ENCODE data around the gene LYSMD2.

The LYSMD2 gene

GRCh38 chr15:51770902-51771301, 33.4 kb upstream of the LYSMD2 start:
- Histone ChIP-seq H3F3A (ENCODE audit: low read depth) (no peaks in the 10 kb centered on the region), H3K36me3 (ENCODE audit: insufficient read depth, low read length) (peaks cover 7% of the 10 kb centered on the region; the same call in 1 of the 2 replicates), H3K27me3 (ENCODE audit: insufficient read depth, low read length, poor library complexity, severe bottlenecking) (no peaks in the 10 kb centered on the region), H3K9me3 (ENCODE audit: insufficient read depth, low read depth, low read length) (no peaks in the 10 kb centered on the region), H3K79me2 (ENCODE audit: insufficient read depth, low read length) (no peaks in the 10 kb centered on the region), H3K4me3 (ENCODE audit: low read length, poor library complexity, severe bottlenecking) (no peak overlapping the region), H4K20me1 (ENCODE audit: insufficient read depth, low read length, poor library complexity, severe bottlenecking) (no peaks in the 10 kb centered on the region), H3K9ac (ENCODE audit: low read depth, low read length, poor library complexity, severe bottlenecking) (no peak overlapping the region), H3K9me2 (replicated peaks; ENCODE audit: low read depth, low read length) (no peaks in the 10 kb centered on the region), H3K4me1 (ENCODE audit: insufficient read depth, low read length, poor library complexity, severe bottlenecking) (no peaks in the 10 kb centered on the region), H3K4me2 (ENCODE audit: low read depth, low read length, poor library complexity, severe bottlenecking) (no peak overlapping the region), H2AFZ (ENCODE audit: low read length) (no peak overlapping the region)
- TF ChIP-seq EZH2phosphoT487 (IDR thresholded peaks at IDR 0.05; ENCODE audit: borderline replicate concordance): no peak
- TF ChIP-seq CTCF (conservative IDR thresholded peaks at IDR 0.05; ENCODE audit: low read length): no peak

GRCh38 chr15:51768018-51768417, 30.6 kb upstream of the LYSMD2 start:
- Histone ChIP-seq H2AFZ (ENCODE audit: low read length) (peak overlapping the region; percentile 54; the same call in 1 of the 2 replicates), H3K4me1 (ENCODE audit: insufficient read depth, low read length, poor library complexity, severe bottlenecking) (no peaks in the 10 kb centered on the region)

GRCh38 chr15:51766341-51766740, 28.9 kb upstream of the LYSMD2 start:
- Histone ChIP-seq H3K9me2 (replicated peaks; ENCODE audit: low read depth, low read length) (no peaks in the 10 kb centered on the region), H3K4me1 (ENCODE audit: insufficient read depth, low read length, poor library complexity, severe bottlenecking) (no peaks in the 10 kb centered on the region), H3K27me3 (ENCODE audit: insufficient read depth, low read length, poor library complexity, severe bottlenecking) (no peaks in the 10 kb centered on the region), H4K20me1 (ENCODE audit: insufficient read depth, low read length, poor library complexity, severe bottlenecking) (no peaks in the 10 kb centered on the region), H2AFZ (ENCODE audit: low read length) (no peak overlapping the region), H3K9me3 (ENCODE audit: insufficient read depth, low read depth, low read length) (no peaks in the 10 kb centered on the region), H3K4me2 (ENCODE audit: low read depth, low read length, poor library complexity, severe bottlenecking) (no peak overlapping the region), H3K9ac (ENCODE audit: low read depth, low read length, poor library complexity, severe bottlenecking) (no peak overlapping the region), H3K79me2 (ENCODE audit: insufficient read depth, low read length) (no peaks in the 10 kb centered on the region), H3K4me3 (ENCODE audit: low read length, poor library complexity, severe bottlenecking) (no peak overlapping the region), H3F3A (ENCODE audit: low read depth) (no peaks in the 10 kb centered on the region), H3K36me3 (ENCODE audit: insufficient read depth, low read length) (peaks cover 3% of the 10 kb centered on the region; the same call in 1 of the 2 replicates)
- TF ChIP-seq CTCF (conservative IDR thresholded peaks at IDR 0.05; ENCODE audit: low read length): no peak
- no peak for TF ChIP-seq EZH2phosphoT487 (IDR thresholded peaks at IDR 0.05; ENCODE audit: borderline replicate concordance)

More at GRCh38 chr15:51768018-51768417, 30.6 kb upstream of the LYSMD2 start:
- no peaks in the 10 kb centered on the region for H3K79me2 ChIP-seq (ENCODE audit: insufficient read depth, low read length)
- no peaks in the 10 kb centered on the region for H3K9me3 ChIP-seq (ENCODE audit: insufficient read depth, low read depth, low read length)
- no peaks in the 10 kb centered on the region for H3K9me2 ChIP-seq (replicated peaks; ENCODE audit: low read depth, low read length)
- no peaks in the 10 kb centered on the region for H4K20me1 ChIP-seq (ENCODE audit: insufficient read depth, low read length, poor library complexity, severe bottlenecking)
- TF ChIP-seq CTCF (conservative IDR thresholded peaks at IDR 0.05; ENCODE audit: low read length): no peak
- TF ChIP-seq EZH2phosphoT487 (IDR thresholded peaks at IDR 0.05; ENCODE audit: borderline replicate concordance): no peak
- H3K27me3 ChIP-seq (ENCODE audit: insufficient read depth, low read length, poor library complexity, severe bottlenecking): no peaks in the 10 kb centered on the region
- no peak overlapping the region for H3K4me3 ChIP-seq (ENCODE audit: low read length, poor library complexity, severe bottlenecking)
- no peak overlapping the region for H3K4me2 ChIP-seq (ENCODE audit: low read depth, low read length, poor library complexity, severe bottlenecking)
- H3K9ac ChIP-seq (ENCODE audit: low read depth, low read length, poor library complexity, severe bottlenecking): no peak overlapping the region
- H3F3A ChIP-seq (ENCODE audit: low read depth): no peaks in the 10 kb centered on the region
- peaks cover 3% of the 10 kb centered on the region; the same call in 1 of the 2 replicates for H3K36me3 ChIP-seq (ENCODE audit: insufficient read depth, low read length)

Data from Loucy (cell line).